ENCODE results near the gene CCK.
A peak's percentile ranks its signal among the peaks of the same experiment; 100 is the strongest.

The CCK gene

DNA sequence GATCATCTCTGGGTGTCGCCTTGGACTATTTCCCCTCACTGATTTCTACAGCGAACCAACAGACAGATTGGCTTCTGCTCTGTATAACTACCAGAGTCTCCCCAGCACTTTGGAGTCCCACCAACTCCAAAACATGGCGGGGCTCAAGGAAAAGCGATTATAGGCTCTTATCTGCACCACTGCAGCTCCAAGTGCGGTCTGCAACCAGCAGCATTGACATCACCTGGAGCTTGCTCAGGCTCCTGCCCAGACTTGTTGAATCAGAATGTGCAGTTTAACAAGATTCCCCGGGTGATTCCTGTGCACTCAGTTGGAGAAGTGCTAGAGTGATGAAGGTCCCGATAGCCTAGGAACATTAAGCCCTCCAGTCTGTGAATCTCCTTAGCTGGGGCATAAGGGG, 9.0 kb downstream of the CCK start:
- H3K4me3 ChIP-seq (ENCODE audit: low read depth, low read length): no peak overlapping the region
- TF ChIP-seq CTCF (IDR thresholded peaks at IDR 0.05; ENCODE audit: borderline replicate concordance, insufficient read depth, low read depth, low read length): no peak

DNA sequence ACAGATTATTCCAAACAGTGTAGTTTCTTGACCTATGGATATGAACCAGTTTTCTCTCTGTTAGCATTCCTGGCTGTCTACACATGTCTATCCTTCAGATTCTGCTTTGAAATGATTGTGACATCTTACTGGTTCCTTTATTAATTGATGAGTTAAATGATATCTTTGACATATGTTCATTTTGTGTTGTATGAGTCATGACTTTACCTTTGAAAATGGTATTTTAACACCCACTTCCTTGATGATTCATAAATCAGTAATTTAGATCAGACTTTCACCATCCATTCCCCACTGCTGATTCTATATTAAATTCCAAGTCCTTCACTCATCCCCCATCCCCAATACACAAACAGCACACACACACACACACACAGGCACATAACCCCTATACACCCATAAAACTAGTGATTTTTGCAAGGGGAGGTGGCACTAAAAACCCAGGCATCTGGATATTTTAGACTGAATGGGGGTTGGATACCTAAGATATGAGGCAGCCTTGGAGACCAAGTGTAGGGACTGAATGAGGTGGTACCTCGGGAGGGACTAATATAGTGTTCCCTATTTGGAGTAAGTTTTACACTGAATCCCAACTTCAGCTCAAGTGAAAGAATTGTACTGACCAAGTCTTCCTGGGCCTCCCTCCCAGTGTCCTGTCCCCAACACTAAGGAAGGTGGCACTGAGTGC, 9.7 kb downstream of the CCK start:
- H3K4me3 ChIP-seq (ENCODE audit: low read depth, low read length): no peak overlapping the region
- no peak for TF ChIP-seq CTCF (IDR thresholded peaks at IDR 0.05; ENCODE audit: borderline replicate concordance, insufficient read depth, low read depth, low read length)

DNA sequence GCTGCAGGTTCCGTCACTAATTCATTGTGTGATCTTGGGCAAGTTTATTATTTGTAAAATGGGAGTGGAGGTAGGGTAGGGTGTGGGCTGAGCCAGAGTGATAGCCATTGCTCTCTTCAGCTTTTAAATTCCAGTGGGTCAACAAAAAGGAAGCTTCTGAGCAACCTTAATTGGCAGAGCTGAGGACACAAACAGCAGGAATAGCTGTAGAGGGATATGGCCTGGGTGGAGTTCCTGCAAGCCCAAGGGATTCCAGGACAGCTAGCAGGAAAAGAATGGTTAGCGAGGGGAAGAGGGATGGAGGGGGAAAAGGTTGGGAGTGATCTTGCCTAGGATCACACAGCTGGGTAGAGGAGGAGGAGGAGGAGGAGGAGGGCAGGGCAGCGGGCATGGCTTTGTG, 11.4 kb downstream of the CCK start:
- no peak overlapping the region for H3K4me3 ChIP-seq (ENCODE audit: low read depth, low read length)
- no peak for TF ChIP-seq CTCF (IDR thresholded peaks at IDR 0.05; ENCODE audit: borderline replicate concordance, insufficient read depth, low read depth, low read length)

DNA sequence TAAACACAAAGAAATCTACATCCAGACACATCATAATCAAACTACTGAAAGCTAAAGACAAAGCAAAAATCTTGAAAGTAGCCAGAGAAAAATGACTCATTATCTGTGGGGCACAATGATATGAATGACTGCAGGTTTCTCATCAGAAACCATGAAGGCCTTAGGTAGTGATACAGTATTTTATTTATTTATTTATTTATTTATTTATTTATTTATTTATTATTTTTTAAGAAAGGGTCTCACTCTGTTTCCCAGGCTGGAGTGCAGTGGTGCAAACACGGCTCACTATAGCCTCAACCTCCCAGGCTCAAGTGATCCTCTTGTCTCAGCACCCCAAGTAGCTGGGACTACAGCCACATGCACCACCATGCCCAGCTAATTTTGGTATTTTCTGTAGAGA, 15.2 kb downstream of the CCK start:
- H3K4me3 ChIP-seq (ENCODE audit: low read depth, low read length): no peak overlapping the region
- TF ChIP-seq CTCF (IDR thresholded peaks at IDR 0.05; ENCODE audit: borderline replicate concordance, insufficient read depth, low read depth, low read length): no peak

GRCh38 chr3:42247576-42248027, 18.4 kb downstream of the CCK start:
- no peak overlapping the region for H3K4me3 ChIP-seq (ENCODE audit: low read depth, low read length)
- TF ChIP-seq CTCF (IDR thresholded peaks at IDR 0.05; ENCODE audit: borderline replicate concordance, insufficient read depth, low read depth, low read length): peak; percentile 64

DNA sequence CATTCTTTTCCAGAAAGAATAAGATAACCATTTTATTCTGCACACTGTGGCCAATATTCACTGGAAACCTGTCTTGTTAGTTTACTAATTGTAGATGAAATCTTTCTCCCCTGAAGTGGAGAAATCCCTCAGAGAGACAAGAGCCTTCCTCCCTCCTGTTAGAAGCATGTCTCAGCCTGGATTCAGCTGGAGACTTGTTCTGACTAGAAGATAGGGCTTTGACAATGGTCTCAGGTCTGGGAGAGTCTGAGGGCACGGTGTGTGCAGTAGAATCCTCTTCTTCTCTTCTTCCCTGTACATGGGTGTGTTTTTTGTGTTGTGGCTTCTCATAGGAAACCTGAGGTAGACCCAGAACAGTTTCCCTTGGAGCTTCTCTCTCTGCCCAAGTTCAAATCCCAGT, 19.9 kb downstream of the CCK start:
- H3K4me3 ChIP-seq (ENCODE audit: low read depth, low read length): no peak overlapping the region
- no peak for TF ChIP-seq CTCF (IDR thresholded peaks at IDR 0.05; ENCODE audit: borderline replicate concordance, insufficient read depth, low read depth, low read length)

- TF ChIP-seq CTCF (IDR thresholded peaks at IDR 0.05; ENCODE audit: borderline replicate concordance, insufficient read depth, low read depth, low read length): no peak
Measured at GRCh38 chr3:42236611-42237010, 29.4 kb downstream of the CCK start.

More at GRCh38 chr3:42236611-42237010, 29.4 kb downstream of the CCK start:
- no peak overlapping the region for H3K4me3 ChIP-seq (ENCODE audit: low read depth, low read length)
